ENCODE measurements around the gene NBR1.

Gene NBR1

GRCh38 chr17:43140396-43141332 lies 30.4 kb upstream of the NBR1 start:
- Histone ChIP-seq H3K4me2 (ENCODE audit: low read depth, low read length) (no peak overlapping the region), H3F3A (ENCODE audit: insufficient read depth, low read length) (no peaks in the 10 kb centered on the region), H3K9me3 (replicated peaks; ENCODE audit: insufficient read depth, low read length) (no peaks in the 10 kb centered on the region), H3K27ac (ENCODE audit: low read length) (no peak overlapping the region), H3K4me3 (ENCODE audit: low read length) (no peak overlapping the region), H3K27me3 (replicated peaks; ENCODE audit: insufficient read depth, low read length) (no peaks in the 10 kb centered on the region), H4K20me1 (ENCODE audit: insufficient read depth, low read length) (no peaks in the 10 kb centered on the region), H3K36me3 (replicated peaks; ENCODE audit: insufficient read depth, low read length) (no peaks in the 10 kb centered on the region), H3K9ac (ENCODE audit: low read length) (no peak overlapping the region), H3K4me1 (ENCODE audit: low read length) (0 out of 2 replicates have a peak, but pooled peaks cover 3% of the 10 kb centered on the region), H3K9me2 (replicated peaks; ENCODE audit: insufficient read depth, low read length) (no peaks in the 10 kb centered on the region), H3K79me2 (ENCODE audit: low read length) (no peaks in the 10 kb centered on the region), H2AFZ (ENCODE audit: low read length) (no peak overlapping the region)
- TF ChIP-seq CTCF (IDR thresholded peaks at IDR 0.05; ENCODE audit: low read length) (no peak), EZH2 (optimal IDR thresholded peaks at IDR 0.05; ENCODE audit: low read depth, low read length) (no peak), EZH2phosphoT487 (IDR thresholded peaks at IDR 0.05; ENCODE audit: low read length) (no peak)
- no peak for DNase-seq

- Histone ChIP-seq H3K79me2 (ENCODE audit: low read length) (no peaks in the 10 kb centered on the region), H2AFZ (ENCODE audit: low read length) (no peak overlapping the region), H3K9ac (ENCODE audit: low read length) (no peak overlapping the region), H4K20me1 (ENCODE audit: insufficient read depth, low read length) (no peaks in the 10 kb centered on the region), H3K9me3 (replicated peaks; ENCODE audit: insufficient read depth, low read length) (no peaks in the 10 kb centered on the region), H3F3A (ENCODE audit: insufficient read depth, low read length) (no peaks in the 10 kb centered on the region), H3K4me1 (ENCODE audit: low read length) (no peaks in the 10 kb centered on the region), H3K27ac (ENCODE audit: low read length) (no peak overlapping the region), H3K4me3 (ENCODE audit: low read length) (no peak overlapping the region), H3K9me2 (replicated peaks; ENCODE audit: insufficient read depth, low read length) (no peaks in the 10 kb centered on the region), H3K4me2 (ENCODE audit: low read depth, low read length) (no peak overlapping the region), H3K27me3 (replicated peaks; ENCODE audit: insufficient read depth, low read length) (no peaks in the 10 kb centered on the region), H3K36me3 (replicated peaks; ENCODE audit: insufficient read depth, low read length) (no peaks in the 10 kb centered on the region)
- TF ChIP-seq EZH2phosphoT487 (IDR thresholded peaks at IDR 0.05; ENCODE audit: low read length), result no peak
- no peak for TF ChIP-seq CTCF (IDR thresholded peaks at IDR 0.05; ENCODE audit: low read length)
- TF ChIP-seq EZH2 (optimal IDR thresholded peaks at IDR 0.05; ENCODE audit: low read depth, low read length), result no peak
- no peak for DNase-seq
Measured at GRCh38 chr17:43142153-43142552, 28.9 kb upstream of the NBR1 start.

- Histone ChIP-seq H3K36me3 (replicated peaks; ENCODE audit: insufficient read depth, low read length) (no peaks in the 10 kb centered on the region), H3F3A (ENCODE audit: insufficient read depth, low read length) (no peaks in the 10 kb centered on the region), H3K4me3 (ENCODE audit: low read length) (no peak overlapping the region)
Measured at GRCh38 chr17:43143201-43143600, 27.8 kb upstream of the NBR1 start.

More at GRCh38 chr17:43143201-43143600, 27.8 kb upstream of the NBR1 start:
- Histone ChIP-seq H3K9ac (ENCODE audit: low read length) (no peak overlapping the region), H3K9me2 (replicated peaks; ENCODE audit: insufficient read depth, low read length) (no peaks in the 10 kb centered on the region), H3K4me1 (ENCODE audit: low read length) (no peaks in the 10 kb centered on the region), H3K9me3 (replicated peaks; ENCODE audit: insufficient read depth, low read length) (no peaks in the 10 kb centered on the region), H3K79me2 (ENCODE audit: low read length) (no peaks in the 10 kb centered on the region), H2AFZ (ENCODE audit: low read length) (no peak overlapping the region), H3K27ac (ENCODE audit: low read length) (no peak overlapping the region), H3K27me3 (replicated peaks; ENCODE audit: insufficient read depth, low read length) (no peaks in the 10 kb centered on the region), H4K20me1 (ENCODE audit: insufficient read depth, low read length) (no peaks in the 10 kb centered on the region), H3K4me2 (ENCODE audit: low read depth, low read length) (no peak overlapping the region)
- TF ChIP-seq EZH2phosphoT487 (IDR thresholded peaks at IDR 0.05; ENCODE audit: low read length), result no peak
- no peak for TF ChIP-seq EZH2 (optimal IDR thresholded peaks at IDR 0.05; ENCODE audit: low read depth, low read length)
- no peak for TF ChIP-seq CTCF (IDR thresholded peaks at IDR 0.05; ENCODE audit: low read length)
- no peak for DNase-seq

Data from MM.1S (cell line).